Upper lobe of right lung (tissue), 1 donor: Measurements from ENCODE around the gene SOS1. TPM values are rescaled to one million over a fixed set of nuclear protein-coding genes. Genes with fewer than 3 reads are reported as not detected.

Experiments
- ATAC-seq: fragments of 200-7000 bp; cut with Tn5 transposase; one replicate; pipeline ENCODE4 v1.9.1; 2020; ENCODE audit warnings: mild to moderate bottlenecking, moderate library complexity
- DNase-seq: peaks from one replicate; pipeline ENCODE4 v3.0.0-alpha.2; 2020
- H3K27ac ChIP-seq: fragments of 200-600 bp; one replicate; pipeline ENCODE4 v1.8.0; 2022
- H3K27me3 ChIP-seq: fragments of 200-600 bp; one replicate; pipeline ENCODE4 v1.8.0; 2022; ENCODE audit warnings: mild to moderate bottlenecking
- H3K36me3 ChIP-seq: fragments of 200-600 bp; one replicate; pipeline ENCODE4 v1.8.0; 2022
- H3K4me1 ChIP-seq: fragments of 200-600 bp; one replicate; pipeline ENCODE4 v1.8.0; 2022
- H3K4me3 ChIP-seq: fragments of 200-600 bp; one replicate; pipeline ENCODE4 v1.8.0; 2022; ENCODE audit warnings: mild to moderate bottlenecking
- H3K9me3 ChIP-seq: fragments of 200-600 bp; one replicate; pipeline ENCODE4 v1.8.0; 2022
- intact Hi-C: fragments of 100-400 bp; cut with DNase I; formaldehyde crosslinking; loops from one replicate; pipeline ENCODE4 v1.11.0; 2022
- total RNA-seq: library from RNA; stranded (reverse); fragmentation: NEBNext Ultra II Directional; extraction: Animal tissue kit (Norgen Biotek cat#: 25700); gene quantifications from one replicate; pipeline ENCODE4 v1.2.1, GENCODE V29; 2021
- TF ChIP-seq, protein P1 (sequence below): fragments of 200-600 bp; IDR thresholded peaks from one replicate; pipeline ENCODE4 v1.8.0; 2022; ENCODE audit warnings: antibody characterized with exemption
- donor health status: DM: no; HTN: yes; CAD: no; lungs with severe emphysema.

The SOS1 gene
- total RNA-seq, 1 donor from 2014 or later, result 37.0 TPM

DNA sequence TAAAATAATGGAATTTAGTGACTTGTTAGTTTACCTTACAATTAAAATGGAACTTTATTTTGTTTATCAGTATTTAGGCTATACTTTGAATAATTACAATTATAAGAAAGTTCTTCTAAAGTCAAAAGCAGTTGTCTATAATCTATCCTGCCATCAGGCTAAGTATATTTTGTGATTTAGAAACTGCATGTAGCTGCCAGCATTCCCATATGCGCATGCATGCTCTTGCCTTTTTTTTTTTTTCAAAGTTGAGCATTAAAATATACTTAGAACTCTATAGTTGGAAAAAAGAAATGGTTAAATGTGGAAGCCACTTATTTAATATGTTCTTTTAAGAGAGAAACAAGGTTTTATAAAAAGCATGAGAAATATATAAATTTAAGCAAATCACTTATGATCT, 132.1 kb downstream of the SOS1 start:
- Histone ChIP-seq H3K9me3 (no peaks in the 10 kb centered on the region), H3K27ac (no peak overlapping the region), H3K4me1 (no peaks in the 10 kb centered on the region), H3K36me3 (peaks cover 94% of the 10 kb centered on the region), H3K27me3 (no peaks in the 10 kb centered on the region), H3K4me3 (no peak overlapping the region)
- DNase-seq (no peak), ATAC-seq (no peak)
- TF ChIP-seq, protein P1, sequence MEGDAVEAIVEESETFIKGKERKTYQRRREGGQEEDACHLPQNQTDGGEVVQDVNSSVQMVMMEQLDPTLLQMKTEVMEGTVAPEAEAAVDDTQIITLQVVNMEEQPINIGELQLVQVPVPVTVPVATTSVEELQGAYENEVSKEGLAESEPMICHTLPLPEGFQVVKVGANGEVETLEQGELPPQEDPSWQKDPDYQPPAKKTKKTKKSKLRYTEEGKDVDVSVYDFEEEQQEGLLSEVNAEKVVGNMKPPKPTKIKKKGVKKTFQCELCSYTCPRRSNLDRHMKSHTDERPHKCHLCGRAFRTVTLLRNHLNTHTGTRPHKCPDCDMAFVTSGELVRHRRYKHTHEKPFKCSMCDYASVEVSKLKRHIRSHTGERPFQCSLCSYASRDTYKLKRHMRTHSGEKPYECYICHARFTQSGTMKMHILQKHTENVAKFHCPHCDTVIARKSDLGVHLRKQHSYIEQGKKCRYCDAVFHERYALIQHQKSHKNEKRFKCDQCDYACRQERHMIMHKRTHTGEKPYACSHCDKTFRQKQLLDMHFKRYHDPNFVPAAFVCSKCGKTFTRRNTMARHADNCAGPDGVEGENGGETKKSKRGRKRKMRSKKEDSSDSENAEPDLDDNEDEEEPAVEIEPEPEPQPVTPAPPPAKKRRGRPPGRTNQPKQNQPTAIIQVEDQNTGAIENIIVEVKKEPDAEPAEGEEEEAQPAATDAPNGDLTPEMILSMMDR, result no peak
- intact Hi-C loops, result no loop called here

DNA sequence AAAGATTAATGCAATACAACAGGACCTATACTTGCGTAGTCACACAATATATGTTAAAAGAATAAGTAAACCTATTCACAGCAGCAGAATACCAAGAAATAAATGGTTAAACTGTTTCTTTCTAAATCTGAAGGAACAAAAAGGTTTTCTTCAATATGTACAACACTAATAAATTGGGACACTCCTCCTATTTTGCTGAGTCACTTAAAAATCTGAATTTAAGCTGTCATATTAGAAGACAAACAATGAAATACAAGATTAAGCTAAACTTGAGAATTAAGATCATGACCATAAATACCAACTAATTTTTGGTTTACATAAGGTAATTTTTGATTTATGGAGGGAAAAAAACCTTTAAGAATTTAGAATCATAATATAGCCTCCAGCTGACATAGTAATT, 138.4 kb downstream of the SOS1 start:
- intact Hi-C loops, result no loop called here
- no peak for ATAC-seq
- H3K4me3 ChIP-seq, result no peak overlapping the region
- no peak overlapping the region for H3K27ac ChIP-seq
- H3K4me1 ChIP-seq, result no peaks in the 10 kb centered on the region
- TF ChIP-seq, protein P1, result no peak
- H3K9me3 ChIP-seq, result no peaks in the 10 kb centered on the region
- DNase-seq, result no peak
- H3K36me3 ChIP-seq, result peaks cover 40% of the 10 kb centered on the region
- H3K27me3 ChIP-seq, result no peaks in the 10 kb centered on the region

DNA sequence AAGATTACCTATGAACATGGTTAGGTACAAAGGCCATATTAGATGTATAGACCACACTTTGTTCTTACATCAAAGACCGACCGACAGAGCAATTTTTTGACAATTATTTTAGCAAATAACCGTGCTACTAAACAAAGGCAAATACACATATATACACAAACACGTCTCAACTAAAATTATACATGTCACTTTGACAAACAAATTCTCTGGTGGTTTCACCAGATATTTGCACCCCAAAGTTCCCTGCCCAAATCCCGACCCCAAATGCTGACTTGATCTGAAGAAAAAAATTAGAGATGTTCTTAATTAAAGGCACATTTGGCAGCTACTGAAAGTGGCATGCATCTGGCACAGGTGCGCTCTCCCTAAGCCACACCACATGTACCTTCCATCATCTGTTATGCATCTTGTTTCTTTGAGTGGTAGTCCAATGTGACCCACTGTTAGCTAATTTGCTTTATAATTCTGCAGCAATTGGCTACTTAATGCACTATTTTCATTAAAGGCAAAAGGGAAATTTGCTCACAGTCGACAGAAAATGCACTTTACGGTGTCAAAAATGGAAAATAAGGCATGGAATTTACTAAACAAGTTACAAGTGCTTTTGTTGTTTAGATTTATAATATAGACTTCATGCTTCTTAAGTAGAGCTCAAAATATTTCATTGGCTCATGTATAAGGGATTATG, 139.0 kb downstream of the SOS1 start:
- ATAC-seq (no peak), DNase-seq (no peak)
- intact Hi-C loops, result no loop called here
- TF ChIP-seq, protein P1, result no peak
- Histone ChIP-seq H3K9me3 (no peaks in the 10 kb centered on the region), H3K4me3 (no peak overlapping the region), H3K4me1 (no peaks in the 10 kb centered on the region), H3K36me3 (peaks cover 33% of the 10 kb centered on the region), H3K27me3 (no peaks in the 10 kb centered on the region), H3K27ac (no peak overlapping the region)

DNA sequence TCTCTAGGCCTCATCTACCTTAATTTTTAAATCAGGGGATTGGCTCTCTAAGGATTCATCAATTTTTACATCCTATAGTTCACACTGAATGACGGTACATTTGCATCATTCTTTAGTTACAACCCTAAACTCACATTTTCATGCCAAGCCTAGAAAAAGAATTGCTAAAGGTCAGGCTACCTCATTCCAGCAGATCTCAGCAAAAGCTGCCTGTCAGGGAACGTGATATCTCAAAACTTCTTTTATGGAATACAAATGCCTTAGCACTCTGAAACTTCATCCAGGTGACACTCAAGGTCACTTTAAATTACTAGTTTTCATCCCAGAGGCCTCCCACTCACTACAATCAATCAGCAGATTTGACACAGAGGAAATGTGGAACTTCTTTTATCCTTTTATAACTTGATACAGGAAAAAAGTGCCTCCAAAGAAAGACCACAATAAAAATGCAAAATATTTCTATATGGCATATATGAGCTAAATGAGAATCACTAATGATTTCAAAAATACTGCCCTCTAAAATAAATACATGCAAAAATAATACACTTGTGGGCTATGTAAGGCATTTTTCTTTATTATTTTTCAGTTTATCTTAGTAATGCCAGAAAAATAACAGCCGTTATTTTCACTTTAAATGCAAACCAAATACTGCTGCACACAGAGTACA, 139.7 kb downstream of the SOS1 start:
- ATAC-seq (no peak), DNase-seq (no peak)
- no peak overlapping the region for H3K4me3 ChIP-seq
- no peaks in the 10 kb centered on the region for H3K4me1 ChIP-seq
- peaks cover 27% of the 10 kb centered on the region for H3K36me3 ChIP-seq
- TF ChIP-seq, protein P1, result no peak
- H3K27me3 ChIP-seq, result no peaks in the 10 kb centered on the region
- H3K27ac ChIP-seq, result no peak overlapping the region
- intact Hi-C loops, result no loop called here
- H3K9me3 ChIP-seq, result no peaks in the 10 kb centered on the region

DNA sequence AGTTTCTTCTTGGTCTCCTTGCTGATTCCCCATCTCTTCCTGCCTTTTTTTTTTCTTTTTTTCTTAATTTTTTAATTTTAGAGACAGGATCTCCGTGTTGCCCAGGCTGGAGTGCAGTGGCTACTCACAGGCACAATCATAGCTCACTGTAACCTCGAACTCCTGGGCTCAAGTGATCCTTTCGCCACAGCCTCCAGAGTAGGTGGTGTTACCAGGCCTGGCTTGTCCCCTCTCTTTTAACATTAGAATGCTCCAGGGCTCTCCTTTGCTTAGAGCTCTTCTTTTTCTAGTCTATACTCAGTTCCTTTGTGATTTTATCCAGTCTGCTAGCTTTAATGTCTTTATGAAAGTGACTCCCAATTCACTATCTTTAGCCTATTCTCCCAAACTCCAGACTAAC, 141.9 kb downstream of the SOS1 start:
- Histone ChIP-seq H3K27me3 (no peaks in the 10 kb centered on the region), H3K27ac (no peak overlapping the region), H3K9me3 (no peaks in the 10 kb centered on the region), H3K4me3 (no peak overlapping the region), H3K4me1 (no peaks in the 10 kb centered on the region), H3K36me3 (peaks cover 4% of the 10 kb centered on the region)
- intact Hi-C loops, result no loop called here
- ATAC-seq (no peak), DNase-seq (no peak)
- TF ChIP-seq, protein P1, result no peak
